ENCODE data around the gene AFAP1L2. TPM values are rescaled to one million over a fixed set of nuclear protein-coding genes. Genes with fewer than 3 reads are reported as not detected.

The AFAP1L2 gene
- total RNA-seq, 1 experiment from 2014 or later, result 17.6 TPM

DNA sequence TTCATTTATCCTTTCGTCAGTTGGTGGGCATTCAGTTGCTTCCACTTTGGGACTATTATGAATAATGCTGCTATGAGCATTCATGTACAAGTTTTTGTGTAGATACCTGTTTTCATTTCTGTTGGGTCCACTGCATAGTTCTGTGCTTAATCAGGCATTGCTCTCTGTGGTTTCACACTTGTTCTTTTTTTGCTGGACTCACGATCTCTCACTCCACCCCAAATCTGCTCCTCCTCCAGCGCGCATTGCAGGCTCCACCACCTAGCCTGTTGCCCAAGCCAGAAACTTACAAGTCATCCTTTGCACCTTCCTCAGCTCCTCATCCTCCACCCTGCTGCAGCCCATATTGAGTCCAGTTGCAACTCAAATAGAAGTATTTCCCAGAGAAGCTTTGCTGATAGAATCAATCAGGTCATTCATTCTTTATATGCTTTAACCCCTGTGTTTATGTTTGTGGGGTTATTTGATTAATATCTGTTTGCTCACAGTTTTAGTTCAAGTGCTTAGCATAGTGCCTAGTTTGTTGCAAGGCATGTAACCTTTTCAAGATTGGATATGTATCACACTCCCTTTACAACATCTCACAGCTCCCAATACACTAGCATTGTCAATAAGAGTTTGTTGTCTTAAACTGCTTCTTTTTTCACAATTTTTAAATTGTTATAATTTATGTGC, 16.6 kb upstream of the AFAP1L2 start:
- in situ Hi-C loops (cut with HindIII; ENCODE audit: low pct_unique_long_range_greater_than_20kb, low sequenced_read_pairs), result no loop called here
- no peak for DNase-seq (ENCODE audit: low read depth)

DNA sequence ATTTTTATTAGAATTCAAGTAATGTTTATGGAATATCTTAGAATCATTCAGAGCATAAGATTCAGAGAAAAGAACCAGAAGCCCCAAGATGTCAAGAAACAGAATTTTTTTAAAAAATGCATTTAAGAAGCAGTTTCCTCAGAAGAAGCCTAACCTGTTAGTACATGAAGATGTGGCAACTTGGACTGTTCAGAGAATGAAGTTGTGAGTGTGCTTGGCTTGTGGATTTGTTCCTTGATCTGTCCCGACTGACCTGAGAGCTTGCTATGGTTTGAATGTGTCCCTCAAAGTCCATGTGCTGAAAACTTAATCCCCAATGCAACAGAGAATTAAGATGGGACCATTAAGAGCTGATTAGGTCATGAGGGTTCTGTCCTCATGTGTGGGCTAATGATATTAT, 13.8 kb upstream of the AFAP1L2 start:
- in situ Hi-C loops (cut with HindIII; ENCODE audit: low pct_unique_long_range_greater_than_20kb, low sequenced_read_pairs), result no loop called here
- no peak for DNase-seq (ENCODE audit: low read depth)

DNA sequence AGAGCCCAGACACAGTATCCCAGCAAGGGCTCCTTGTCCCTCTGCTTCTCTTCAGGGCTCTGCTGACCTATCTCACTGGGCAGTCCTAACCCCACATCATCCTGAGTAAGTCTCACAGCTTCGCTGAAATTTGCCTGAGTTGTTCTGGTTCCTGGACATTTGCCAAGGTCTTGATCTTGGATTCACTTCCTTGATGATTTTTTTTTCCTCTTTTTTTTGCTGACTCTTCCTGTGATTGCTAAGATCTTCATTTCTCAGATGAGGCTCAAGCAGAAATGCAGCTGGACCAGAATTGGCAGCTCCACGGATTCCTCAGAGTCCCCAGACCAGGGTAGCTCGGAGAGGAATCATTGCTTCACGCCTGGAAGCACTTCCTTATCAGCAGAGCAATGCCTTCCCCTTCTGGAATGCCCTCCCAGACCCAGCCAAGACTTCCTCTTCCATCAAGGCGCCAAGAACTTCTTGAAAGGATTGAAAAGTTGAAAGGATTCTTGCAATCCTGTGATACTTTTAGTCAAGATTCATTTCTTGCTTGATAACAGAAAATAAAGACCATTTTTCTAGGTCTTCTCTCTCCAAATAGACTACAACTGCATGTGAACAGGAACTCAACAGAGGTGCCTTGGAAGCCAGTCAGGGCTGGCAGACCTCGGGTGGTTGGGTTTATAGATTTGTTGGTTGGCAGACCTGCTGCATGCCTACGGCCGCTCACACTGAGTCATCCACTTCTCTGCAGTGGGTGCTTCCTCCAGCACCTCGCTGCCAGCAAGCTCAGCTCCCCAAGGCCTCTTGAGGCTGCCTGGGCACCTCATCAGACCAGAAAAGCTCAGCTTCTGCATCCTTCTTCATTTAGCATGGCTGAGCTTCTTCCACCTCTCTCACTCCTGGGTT, 8.8 kb upstream of the AFAP1L2 start:
- in situ Hi-C loops (cut with HindIII; ENCODE audit: low pct_unique_long_range_greater_than_20kb, low sequenced_read_pairs), result no loop called here
- DNase-seq (ENCODE audit: low read depth), result peak; percentile 79

DNA sequence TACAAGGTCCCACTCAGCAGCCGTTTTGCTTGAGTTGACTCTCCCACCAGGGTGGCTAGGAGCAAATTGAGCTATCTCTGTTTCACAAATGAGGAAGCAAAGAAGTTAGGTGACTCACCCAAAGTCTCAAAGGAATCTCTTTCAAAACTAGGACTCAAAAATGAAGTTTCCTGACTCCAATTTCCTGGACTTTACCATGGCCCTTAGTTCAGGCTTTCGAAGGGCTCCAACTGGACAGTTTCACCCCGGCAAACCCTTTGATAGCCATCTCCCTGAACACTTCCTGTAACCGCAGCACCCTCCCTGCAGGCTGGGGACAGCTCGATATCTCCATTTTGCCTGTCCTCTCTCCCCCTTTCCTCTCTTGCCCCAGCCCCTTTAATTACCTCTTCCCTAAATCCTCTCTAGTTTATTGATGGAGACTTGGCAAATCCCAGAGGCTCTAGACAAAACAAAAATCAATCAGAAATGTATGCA, 4.7 kb upstream of the AFAP1L2 start:
- no peak for DNase-seq (ENCODE audit: low read depth)
- in situ Hi-C loops (cut with HindIII; ENCODE audit: low pct_unique_long_range_greater_than_20kb, low sequenced_read_pairs), result no loop called here

DNA sequence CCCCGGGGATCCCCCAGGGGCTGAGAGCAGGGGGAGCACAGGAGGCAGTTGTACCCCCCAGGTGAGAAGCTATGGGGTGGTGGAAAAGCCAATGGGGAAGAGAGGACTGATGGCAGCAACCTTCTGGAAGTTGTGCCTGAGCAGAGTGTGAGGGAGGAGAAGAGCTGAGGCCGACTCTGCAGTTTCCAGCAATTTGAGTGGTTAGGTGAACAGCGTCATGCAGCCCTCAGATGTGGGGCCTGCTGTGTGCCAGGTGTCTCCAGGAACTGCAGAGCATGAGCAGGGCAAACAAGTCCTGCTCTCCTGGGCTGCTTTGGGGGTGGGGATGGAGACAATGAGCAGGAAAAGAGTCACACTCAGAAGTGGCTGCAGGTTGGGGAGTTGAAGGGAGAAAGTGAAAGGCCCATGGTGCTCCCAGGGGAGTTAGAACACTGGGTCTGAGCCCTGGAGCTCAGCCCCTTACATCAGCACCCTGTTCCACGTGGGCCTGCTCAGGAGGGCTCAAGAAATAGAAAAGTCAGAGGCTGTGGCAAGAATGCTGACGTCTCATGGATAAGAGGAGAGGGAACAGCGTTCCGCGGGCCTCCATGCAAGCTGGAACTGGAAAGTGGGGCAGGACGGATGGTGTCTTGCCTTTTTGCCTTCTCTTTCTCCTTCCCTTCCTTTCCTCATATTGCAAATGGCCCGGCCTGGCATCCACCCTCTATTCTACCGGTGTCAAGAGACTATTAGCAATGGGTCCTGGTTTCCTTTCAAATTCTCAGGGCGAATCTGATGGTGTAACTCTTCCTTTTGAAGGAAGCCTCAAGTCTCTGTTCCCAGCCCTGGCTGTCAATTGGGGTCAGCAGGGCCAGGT, 4.0 kb upstream of the AFAP1L2 start:
- in situ Hi-C loops (cut with HindIII; ENCODE audit: low pct_unique_long_range_greater_than_20kb, low sequenced_read_pairs), result no loop called here
- no peak for DNase-seq (ENCODE audit: low read depth)

DNA sequence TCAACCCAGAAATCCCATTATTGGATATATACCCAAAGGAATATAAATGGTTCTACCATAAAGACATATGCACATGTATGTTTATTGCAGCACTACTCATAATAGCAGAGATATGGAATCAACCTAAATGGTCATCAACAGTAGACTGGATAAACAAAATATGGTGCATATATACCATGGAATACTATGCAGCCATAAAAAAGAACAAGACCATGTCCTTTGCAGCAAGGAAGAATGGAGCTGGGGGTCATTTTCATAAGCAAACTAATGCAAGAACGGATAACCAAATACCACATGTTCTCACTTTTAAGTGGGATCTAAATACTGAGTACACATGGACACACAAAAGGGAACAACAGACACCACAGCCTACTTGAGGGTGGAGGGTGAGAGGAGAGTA, 2.2 kb upstream of the AFAP1L2 start:
- in situ Hi-C loops (cut with HindIII; ENCODE audit: low pct_unique_long_range_greater_than_20kb, low sequenced_read_pairs), result no loop called here
- no peak for DNase-seq (ENCODE audit: low read depth)

DNA sequence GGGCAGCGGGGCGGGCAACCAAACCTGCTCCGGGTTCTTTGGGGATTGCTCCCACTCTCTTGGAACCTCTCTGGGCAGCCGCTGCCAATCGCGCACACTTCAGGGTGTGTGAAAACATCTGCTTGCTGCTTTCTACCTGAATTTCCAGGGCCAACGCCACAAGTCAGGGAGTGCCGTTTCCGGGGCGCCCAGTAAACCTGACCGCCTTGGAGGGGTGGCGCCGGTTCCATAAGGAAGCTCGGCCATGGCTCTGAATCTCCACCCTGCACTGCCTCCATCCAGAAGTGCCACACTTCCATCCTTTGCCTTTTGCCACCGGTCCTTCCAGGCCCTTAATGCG, 679 bp upstream of the AFAP1L2 start:
- DNase-seq (ENCODE audit: low read depth), result no peak
- in situ Hi-C loops (cut with HindIII; ENCODE audit: low pct_unique_long_range_greater_than_20kb, low sequenced_read_pairs), result no loop called here

DNA sequence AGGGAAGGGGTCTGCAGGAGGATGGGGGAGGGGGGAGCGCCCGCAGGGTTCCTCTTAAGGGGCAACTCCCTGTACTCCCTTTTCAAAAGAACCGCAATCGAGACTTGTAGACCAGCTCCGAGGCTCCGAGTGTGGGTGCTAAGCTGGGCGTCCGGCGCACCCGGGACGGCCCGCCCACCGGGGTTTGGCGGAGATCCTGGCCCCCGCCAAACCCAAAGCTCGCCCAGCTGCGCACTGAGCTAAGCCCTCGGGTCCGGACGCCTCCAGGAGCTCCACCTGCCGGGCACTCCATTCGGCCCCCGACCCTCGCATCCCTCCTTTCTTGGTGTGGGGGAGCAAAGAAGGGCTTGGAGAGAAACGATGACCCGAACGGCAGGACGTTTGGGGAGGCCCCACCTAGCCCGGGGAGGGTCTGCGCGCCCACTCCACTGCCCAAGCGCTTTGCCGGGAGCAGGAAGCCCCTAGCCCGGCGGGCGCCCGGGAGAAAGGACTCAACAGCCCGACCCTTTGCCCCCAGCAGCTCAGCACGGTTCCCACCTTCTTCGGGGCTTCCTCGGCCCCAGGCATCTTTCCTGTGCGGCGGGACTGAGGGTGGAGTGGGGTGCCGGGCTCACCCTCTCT, 651 bp downstream of the AFAP1L2 start:
- in situ Hi-C loops (cut with HindIII; ENCODE audit: low pct_unique_long_range_greater_than_20kb, low sequenced_read_pairs), result no loop called here
- no peak for DNase-seq (ENCODE audit: low read depth)

DNA sequence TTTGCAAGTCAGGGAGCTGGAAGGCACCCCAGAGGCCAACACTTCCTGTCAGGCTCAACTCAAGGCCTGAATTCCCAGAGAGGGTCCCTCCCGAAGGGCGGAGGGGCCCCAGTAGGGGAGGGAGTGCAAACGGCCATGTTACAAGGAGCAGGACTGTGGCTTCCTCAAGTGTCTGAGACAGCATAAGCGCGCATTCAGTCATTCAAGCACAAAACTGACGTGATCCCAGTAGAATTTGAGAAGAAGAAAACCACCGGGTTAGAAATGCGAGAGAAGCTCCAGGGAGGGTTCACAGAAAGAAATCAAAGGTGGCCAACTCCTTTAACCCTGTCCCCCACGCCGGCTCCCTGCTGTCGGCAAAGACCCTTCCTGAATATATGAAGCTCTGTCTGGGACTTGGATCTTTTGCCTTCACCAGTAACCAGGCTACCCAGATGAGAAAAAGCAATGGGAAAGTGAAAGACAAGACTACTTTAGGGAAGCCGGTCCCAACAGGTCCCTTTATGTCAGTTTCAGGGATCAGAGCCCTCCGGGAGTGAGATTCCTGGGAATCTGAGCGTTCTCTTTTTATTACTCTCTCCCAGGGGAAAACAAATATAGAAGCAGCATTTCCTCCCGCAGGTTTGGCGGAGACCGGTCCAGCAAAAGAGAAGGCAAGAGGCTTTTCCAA, 1.3 kb downstream of the AFAP1L2 start:
- DNase-seq (ENCODE audit: low read depth), result no peak
- in situ Hi-C loops (cut with HindIII; ENCODE audit: low pct_unique_long_range_greater_than_20kb, low sequenced_read_pairs), result no loop called here

DNA sequence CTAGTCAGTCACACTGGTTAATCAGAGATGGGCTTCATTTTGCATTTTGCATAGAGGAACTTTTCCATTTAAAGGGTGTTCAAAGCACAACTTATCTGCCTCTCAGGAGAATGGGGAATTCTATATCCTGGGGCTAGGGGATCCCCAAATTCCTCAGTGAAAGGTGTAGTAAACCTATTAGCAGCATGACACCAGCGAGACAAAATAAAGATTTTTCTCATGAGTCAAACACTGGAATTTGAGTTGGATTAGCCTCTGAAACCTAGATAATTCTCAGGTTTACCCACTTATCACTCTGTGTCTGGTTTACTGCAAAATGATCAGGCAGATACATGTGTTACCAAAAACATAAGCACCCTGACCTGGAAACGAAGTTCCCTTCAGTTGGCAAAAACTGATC, 2.1 kb downstream of the AFAP1L2 start:
- no peak for DNase-seq (ENCODE audit: low read depth)
- in situ Hi-C loops (cut with HindIII; ENCODE audit: low pct_unique_long_range_greater_than_20kb, low sequenced_read_pairs), result no loop called here

DNA sequence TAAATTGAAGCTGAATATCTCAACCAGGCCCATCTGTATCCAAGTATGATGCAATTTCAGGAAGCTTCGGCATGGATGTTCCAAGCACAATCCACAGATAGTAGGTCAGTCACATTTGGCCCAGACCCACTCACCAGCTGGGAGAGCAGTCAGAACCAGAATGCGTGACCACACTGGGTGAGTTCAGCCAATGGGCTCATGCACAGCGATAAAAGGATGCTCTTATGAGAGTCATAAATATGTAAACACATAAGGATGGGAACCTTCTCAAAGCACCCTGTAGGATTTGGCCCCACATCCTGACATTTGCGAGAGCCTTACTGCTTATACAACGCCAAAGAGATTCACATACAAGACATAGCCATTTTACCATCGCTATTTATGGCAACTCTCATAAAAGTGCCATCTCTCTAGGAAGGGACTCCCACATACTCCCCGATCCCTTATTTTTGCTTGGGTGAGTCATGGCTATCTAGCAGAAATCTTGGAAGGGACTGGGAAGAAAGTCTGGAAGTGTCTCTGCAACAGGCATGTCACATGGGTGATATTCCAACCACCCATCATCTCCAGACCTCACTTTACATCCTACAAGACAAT, 3.0 kb downstream of the AFAP1L2 start:
- in situ Hi-C loops (cut with HindIII; ENCODE audit: low pct_unique_long_range_greater_than_20kb, low sequenced_read_pairs), result no loop called here

DNA sequence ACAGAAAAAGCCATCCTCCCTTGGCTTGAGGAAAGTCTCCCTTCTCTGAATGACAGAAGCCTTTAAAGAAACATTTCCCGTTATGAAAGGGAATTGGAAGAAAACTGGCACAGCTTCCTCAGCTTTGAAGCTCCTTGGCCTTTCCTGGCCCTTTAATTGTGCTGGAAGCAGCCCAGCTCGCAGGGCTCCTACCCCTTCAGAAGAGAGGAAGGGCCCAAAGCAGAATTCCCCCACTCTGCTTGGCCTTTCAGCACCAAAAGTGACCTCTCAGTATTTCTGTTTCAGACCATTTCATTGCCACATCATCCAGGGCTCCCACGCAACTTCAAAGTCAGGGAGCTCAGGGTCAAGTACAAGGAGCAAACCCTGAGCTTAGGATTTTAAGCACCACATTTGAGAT, 4.2 kb downstream of the AFAP1L2 start:
- in situ Hi-C loops (cut with HindIII; ENCODE audit: low pct_unique_long_range_greater_than_20kb, low sequenced_read_pairs), result no loop called here

More for the DNA sequence above, 3.0 kb downstream of the AFAP1L2 start:
- DNase-seq (ENCODE audit: low read depth), result no peak

DNA sequence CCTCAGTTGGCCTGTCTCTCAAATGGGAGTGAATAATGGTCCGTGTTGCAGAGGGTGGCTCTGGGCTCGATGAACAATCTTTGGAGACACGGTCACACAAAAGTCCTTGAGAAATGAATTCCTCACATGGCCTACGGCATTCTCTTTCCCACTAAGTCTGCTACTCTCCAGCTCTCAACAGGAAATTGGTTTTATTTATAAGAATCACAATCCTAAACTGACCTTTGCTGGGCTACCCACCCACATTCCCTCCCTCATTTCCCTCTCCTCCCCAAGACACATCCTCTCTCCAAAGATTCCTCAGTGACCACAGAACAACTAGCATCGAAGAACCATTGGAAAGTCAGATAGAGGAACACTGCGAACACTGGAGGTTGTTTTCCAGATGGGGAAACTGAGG, 4.7 kb downstream of the AFAP1L2 start:
- no peak for DNase-seq (ENCODE audit: low read depth)
- in situ Hi-C loops (cut with HindIII; ENCODE audit: low pct_unique_long_range_greater_than_20kb, low sequenced_read_pairs), result no loop called here

More for the DNA sequence above, 4.2 kb downstream of the AFAP1L2 start:
- DNase-seq (ENCODE audit: low read depth), result no peak

DNA sequence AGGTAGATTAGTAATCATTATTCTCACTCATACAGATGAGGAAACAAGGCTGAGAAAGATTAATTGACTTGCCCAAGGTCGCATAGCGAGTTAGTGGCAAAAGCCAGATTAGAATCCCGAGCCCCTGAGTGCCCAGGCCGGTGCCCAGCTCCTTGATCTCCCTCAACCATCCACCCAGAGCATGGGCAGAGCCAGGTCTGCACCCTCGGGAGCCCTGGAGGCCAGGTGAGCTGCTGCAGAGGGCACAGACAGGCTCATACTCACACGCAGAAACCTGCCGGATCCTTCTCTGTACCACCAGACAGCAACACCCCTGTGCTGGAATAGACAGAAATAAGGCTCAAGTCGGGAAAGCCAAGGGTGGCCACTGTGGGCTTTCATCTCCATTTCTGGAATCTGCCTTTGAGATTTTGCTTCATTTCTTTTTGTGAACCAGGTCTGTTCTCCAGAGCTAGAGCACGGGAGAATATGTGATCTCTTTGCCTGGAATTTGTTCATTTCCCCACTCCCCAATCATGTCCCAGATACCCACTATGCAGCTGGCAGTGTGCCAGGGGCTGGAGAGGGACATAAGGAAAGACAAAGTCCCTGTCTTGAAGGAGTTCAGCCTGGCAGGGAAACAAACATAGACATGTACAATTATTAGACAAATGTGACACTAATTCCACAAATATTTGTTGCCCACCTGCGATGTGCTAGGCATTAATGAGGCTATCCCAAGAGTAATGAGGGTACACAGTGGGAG, 5.5 kb downstream of the AFAP1L2 start:
- no peak for DNase-seq (ENCODE audit: low read depth)
- in situ Hi-C loops (cut with HindIII; ENCODE audit: low pct_unique_long_range_greater_than_20kb, low sequenced_read_pairs), result no loop called here

DNA sequence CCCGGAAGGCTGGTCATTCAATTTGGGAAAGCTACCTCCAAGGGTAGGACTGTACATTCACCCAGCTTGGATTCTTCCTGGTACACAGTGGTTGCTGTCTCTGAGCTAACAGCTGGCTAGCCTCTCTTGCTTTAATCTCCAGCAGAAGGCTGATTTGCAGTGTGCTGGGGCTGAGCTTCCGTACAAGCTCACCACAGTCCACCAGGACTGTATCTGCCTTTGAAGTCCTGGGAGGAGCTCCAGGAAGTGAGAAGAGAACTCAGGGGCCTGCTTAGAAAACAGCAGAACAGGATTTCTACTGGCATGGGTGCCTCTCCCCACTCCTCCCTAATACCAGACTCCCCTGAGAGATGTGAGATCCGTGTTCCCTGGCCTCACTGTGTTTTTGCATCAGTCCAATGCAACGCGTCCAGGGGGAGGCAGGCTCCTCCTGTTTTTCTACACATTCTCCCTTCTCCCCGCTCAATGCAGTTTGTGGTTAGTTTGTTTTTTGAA, 6.6 kb downstream of the AFAP1L2 start:
- in situ Hi-C loops (cut with HindIII; ENCODE audit: low pct_unique_long_range_greater_than_20kb, low sequenced_read_pairs), result no loop called here
- DNase-seq (ENCODE audit: low read depth), result no peak

DNA sequence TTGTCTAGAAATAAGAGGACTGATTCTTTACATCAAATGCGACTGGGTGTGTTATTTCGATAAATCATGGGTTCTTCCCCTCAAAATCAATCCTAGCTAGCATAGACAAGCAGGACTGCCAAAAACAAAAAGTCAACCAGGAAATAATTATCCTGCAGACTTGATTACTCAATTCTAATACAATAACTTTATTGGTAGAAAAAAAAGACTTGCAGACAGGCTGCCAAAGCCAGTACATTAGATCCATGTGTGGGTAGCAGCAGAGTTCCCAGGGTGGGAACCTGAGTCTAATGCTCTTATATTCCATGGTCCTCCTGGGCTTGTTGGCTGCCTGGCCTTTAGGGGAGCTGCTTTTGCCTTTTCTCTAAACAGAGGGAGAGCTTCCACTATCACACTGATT, 7.8 kb downstream of the AFAP1L2 start:
- in situ Hi-C loops (cut with HindIII; ENCODE audit: low pct_unique_long_range_greater_than_20kb, low sequenced_read_pairs), result no loop called here
- DNase-seq (ENCODE audit: low read depth), result no peak

Data from Caki2 (cell line).